ENCODE results near the gene WFDC1.
"Not testable (repeated sequence)": the region's sequence is repeated elsewhere in the genome, so short reads cannot be mapped to it uniquely, and the experiment has no call there.

The WFDC1 gene

GRCh38 chr16:84334058-84334457 is 39.4 kb downstream of the WFDC1 start:
- FAIRE-seq = no peak
- TF ChIP-seq CTCF (IDR thresholded peaks at IDR 0.05; ENCODE audit: insufficient read depth, missing control alignments) = no peak
- no peak for DNase-seq (ENCODE audit: insufficient read length, low spot score)

GRCh38 chr16:84334482-84334881 is 39.8 kb downstream of the WFDC1 start:
- DNase-seq (ENCODE audit: insufficient read length, low spot score) = no peak
- TF ChIP-seq CTCF (IDR thresholded peaks at IDR 0.05; ENCODE audit: insufficient read depth, missing control alignments) = no peak
- no peak for FAIRE-seq

- not testable (repeated sequence) for DNase-seq (ENCODE audit: insufficient read length, low spot score); FAIRE-seq
Measured at GRCh38 chr16:84337236-84337635, 42.6 kb downstream of the WFDC1 start.

GRCh38 chr16:84339311-84339710 is 44.6 kb downstream of the WFDC1 start:
- TF ChIP-seq CTCF (IDR thresholded peaks at IDR 0.05; ENCODE audit: insufficient read depth, missing control alignments) = no peak
- DNase-seq (ENCODE audit: insufficient read length, low spot score) (no peak), FAIRE-seq (no peak)

GRCh38 chr16:84339766-84340165 is 45.1 kb downstream of the WFDC1 start:
- no peak for TF ChIP-seq CTCF (IDR thresholded peaks at IDR 0.05; ENCODE audit: insufficient read depth, missing control alignments)
- FAIRE-seq = no peak

GRCh38 chr16:84340325-84341040 is 45.8 kb downstream of the WFDC1 start:
- no peak for DNase-seq (ENCODE audit: insufficient read length, low spot score)
- no peak for FAIRE-seq
- no peak for TF ChIP-seq CTCF (IDR thresholded peaks at IDR 0.05; ENCODE audit: insufficient read depth, missing control alignments)

More at GRCh38 chr16:84339766-84340165, 45.1 kb downstream of the WFDC1 start:
- no peak for DNase-seq (ENCODE audit: insufficient read length, low spot score)

- TF ChIP-seq CTCF (IDR thresholded peaks at IDR 0.05; ENCODE audit: insufficient read depth, missing control alignments) = no peak
- DNase-seq (ENCODE audit: insufficient read length, low spot score) (no peak), FAIRE-seq (no peak)
Measured at GRCh38 chr16:84341528-84342295, 47.0 kb downstream of the WFDC1 start.

GRCh38 chr16:84343800-84344199 is 49.1 kb downstream of the WFDC1 start:
- FAIRE-seq; DNase-seq (ENCODE audit: insufficient read length, low spot score): not testable (repeated sequence)

Data from D721Med (cell line).